ENCODE measurements around the gene CLIP3. TPM values are rescaled to one million over a fixed set of nuclear protein-coding genes. Genes with fewer than 3 reads are reported as not detected.

CLIP3 gene
- total and polyA plus RNA-seq, 2 of the 13 experiments (the other 11 are each of a cell fraction or from before 2014, with no cell fraction given), result 0.15 to 1.2 TPM

DNA sequence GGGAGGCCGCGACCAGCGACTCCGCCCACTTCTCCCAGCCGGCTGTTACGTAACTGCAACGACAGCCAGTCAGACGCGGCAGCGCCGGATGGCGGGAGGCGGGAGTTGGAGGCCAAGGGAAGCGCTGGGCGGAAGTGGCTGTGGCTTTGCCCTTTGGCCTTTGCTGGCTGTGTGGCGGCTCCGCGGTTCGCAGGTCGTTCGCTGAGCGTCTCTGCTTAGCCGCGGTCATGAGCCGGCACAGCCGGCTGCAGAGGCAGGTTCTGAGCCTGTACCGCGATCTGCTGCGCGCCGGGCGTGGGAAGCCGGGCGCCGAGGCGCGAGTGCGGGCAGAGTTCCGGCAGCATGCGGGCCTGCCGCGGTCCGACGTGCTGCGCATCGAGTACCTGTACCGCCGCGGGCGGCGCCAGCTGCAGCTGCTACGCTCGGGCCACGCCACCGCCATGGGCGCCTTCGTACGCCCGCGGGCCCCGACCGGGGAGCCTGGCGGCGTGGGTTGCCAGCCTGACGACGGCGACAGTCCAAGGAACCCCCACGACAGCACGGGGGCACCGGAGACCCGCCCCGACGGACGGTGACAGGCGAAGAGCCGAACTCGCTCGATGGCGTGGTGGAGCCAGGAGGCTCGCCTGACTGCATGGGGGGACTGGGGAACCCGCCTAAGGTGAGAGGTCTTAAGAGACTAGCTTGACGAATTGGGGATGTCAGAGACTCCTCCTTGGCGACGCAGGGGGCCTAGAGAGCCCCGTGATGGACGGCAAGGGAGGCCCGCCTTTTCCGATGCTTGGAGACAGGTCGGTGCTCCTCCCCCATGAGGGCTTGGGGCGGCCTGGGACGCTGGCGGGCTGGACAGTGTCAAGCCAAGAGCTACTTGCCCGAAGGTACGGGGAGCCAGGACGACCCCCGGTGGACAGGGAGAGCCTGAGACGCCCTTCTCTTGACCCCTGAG is 37.4 kb downstream of the CLIP3 start, which contains the start of gene SDHAF1 (continued):
- TF ChIP-seq ZNF3 (CRISPR knock-in tag; IDR thresholded peaks at IDR 0.05), result no peak
- peak; percentile 78 for TF ChIP-seq NRL (CRISPR knock-in tag; IDR thresholded peaks at IDR 0.05; ENCODE audit: borderline replicate concordance)
- TF ChIP-seq MED8 (CRISPR knock-in tag; IDR thresholded peaks at IDR 0.05; ENCODE audit: insufficient replicate concordance), result peak; percentile 69
- TF ChIP-seq ZFP36 (IDR thresholded peaks at IDR 0.05; ENCODE audit: borderline replicate concordance, low read depth, low read length, partially characterized antibody), result no peak
- peak; percentile 64; the same call in 1 of the 2 replicates for TF ChIP-seq RAD21 (CRISPR knock-in tag; IDR thresholded peaks at IDR 0.05)
- no peak for TF ChIP-seq NR1H2 (CRISPR knock-in tag; IDR thresholded peaks at IDR 0.05; ENCODE audit: borderline replicate concordance, low read depth)
- no peak for TF ChIP-seq ZBTB49 (CRISPR knock-in tag; IDR thresholded peaks at IDR 0.05; ENCODE audit: borderline replicate concordance)
- no peak for TF ChIP-seq ZNF629 (CRISPR knock-in tag; conservative IDR thresholded peaks at IDR 0.05)
- no peak for TF ChIP-seq ZBTB34 (CRISPR knock-in tag; IDR thresholded peaks at IDR 0.05)

All from HepG2 (cell line).